ENCODE measurements around the gene RGS6.

RGS6 gene

DNA sequence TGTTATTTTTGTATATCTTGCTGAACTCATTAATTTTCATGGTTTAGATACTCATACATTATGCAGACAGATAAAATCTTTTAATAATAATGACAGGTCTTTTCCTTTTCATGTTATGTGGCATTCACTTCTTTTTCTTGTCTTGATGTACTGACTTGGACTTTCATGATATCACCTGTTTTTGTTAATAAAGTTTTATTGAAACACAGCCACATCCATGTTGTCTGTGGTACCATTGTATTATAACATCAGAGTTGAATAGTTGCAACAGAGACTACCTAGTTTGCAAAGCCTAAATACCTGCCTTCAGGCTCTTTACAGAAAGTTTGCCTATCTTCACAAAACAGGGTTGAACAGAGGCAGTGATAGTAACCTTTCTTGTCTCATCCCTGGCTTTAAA is 85.1 kb downstream of the RGS6 start:
- DNase-seq = no peak

DNA sequence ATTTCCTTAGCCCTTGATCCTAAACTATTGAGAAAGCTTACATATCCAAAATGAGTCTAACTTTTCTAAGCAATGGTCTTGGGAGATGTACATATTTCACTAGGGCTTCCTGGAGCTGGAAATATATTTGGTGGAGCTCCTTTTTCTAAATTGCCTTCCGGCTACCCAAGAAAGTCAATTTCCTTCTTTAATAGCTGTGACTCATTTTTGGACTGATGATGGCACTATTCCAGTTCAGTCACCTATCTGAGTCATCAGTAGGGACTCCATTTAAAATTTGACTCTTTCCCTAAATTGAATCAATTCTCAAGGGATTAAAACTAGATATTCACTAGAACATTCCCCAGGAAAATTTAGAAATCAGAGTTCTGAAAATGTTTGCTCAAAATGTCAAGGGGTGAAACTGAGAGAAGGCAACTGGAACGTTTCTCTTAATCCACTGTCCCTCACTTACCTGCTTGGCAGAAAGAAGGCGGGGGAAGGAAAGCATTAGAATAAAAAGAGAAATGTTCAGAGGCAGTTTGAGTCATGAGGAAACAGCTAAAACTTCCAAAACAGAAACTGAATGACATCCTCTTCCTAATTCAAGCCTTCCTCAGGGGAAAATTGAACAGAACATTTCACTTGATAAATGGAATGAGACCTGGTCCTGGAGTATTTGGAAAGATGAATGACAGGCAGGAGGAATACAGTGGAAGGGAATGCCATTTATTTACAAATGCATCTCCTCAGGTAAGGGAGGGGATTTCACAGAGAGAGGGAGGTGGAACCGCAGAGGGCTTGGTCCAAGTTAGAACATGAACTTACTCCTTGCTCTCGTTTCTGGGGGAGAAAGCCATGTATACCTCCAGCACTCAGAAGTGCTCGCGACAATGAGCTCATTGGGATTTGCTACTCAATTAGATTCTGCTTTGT is 91.2 kb downstream of the RGS6 start:
- DNase-seq = no peak

DNA sequence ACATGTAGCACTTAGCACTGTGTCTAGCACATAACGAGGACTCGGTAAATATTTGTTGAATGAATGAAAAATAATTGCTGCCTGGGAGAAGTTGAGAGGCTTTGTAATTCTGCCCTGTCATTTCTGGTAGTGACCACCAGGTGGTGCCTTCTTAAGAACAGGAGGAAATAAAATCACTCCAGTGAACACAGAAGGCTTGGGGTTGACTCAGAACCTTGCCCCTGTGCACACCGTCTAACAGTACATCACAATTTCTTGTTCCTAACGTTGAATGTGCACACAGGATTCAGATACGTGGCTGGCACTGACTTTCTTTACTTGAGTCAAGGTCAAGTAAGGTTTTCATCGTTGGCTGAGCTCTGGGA is 91.8 kb downstream of the RGS6 start:
- DNase-seq = no peak

DNA sequence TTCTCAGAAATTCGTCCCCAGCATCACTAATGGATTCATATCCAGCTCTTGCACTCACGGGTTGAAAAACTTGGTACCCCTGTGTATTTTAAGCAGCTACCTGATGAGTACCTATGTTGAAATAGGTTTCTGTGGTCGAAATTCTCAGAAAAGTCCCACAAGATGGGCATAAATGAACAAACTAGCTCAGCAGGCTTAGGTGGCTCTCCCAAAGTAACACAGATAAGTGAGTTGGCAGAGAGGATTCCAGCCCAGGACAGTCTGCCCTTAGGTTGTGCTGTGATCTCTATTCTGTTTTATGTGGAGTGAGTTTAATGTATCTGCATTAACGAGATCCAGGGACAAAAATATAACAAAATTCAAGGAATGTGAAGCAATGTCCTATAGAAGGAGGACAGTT is 92.3 kb downstream of the RGS6 start:
- no peak for DNase-seq

DNA sequence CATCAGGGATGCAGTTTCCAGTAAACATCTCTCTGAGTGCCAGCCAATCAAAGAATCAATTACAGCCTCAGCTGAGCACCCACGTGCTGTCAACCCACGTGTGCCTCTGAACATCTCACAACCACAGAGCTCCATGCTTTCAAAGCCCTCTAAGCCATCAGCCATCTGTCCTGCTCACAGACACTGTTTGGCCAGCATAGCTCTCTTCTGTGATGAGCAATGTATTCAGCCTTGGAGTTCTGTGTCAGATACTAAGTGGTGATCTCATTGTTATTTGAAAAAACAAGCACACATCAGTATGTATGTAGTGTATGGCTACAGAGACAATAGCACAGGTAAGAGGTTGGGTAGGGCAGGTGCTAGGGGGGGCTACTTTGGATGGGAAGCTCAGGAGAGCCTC is 94.3 kb downstream of the RGS6 start:
- no peak for DNase-seq

DNA sequence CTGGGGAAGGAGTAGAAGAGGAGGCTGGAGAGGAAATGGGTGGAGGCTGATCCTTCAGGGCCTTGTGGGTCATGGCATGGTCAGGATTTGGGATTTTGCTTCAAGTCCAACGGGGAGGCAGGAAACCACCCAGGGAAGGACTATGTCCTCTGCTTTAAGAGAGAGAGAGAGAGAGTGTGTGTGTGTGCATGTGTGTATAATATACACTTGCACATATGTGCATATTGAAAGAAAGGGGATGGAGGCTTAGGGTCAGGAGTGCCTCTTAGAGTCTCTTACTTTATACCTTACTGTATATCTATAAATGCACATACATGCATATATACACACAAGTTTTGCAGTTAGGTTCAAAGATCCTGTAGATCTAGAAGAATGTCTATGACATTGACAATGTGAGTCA is 94.8 kb downstream of the RGS6 start:
- no peak for DNase-seq

DNA sequence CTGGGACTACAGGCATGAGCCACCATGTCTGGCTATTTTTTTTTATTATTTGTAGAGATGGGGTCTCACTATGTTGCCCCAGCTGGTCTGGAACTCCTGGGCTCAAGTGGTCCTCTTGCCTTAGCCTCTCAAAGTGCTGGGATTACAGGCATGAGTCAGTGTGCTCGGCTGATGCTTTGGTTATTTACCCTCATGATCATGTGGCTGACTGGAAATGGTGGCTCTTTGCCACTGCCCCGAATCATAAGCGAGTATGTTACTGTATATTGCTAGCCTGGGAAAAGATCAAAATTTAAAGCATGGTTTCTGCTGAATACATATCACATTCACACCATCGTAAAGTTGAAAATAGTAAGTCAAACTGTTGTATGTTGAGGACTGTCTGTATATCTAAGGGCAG is 101.1 kb downstream of the RGS6 start:
- no peak for DNase-seq

DNA sequence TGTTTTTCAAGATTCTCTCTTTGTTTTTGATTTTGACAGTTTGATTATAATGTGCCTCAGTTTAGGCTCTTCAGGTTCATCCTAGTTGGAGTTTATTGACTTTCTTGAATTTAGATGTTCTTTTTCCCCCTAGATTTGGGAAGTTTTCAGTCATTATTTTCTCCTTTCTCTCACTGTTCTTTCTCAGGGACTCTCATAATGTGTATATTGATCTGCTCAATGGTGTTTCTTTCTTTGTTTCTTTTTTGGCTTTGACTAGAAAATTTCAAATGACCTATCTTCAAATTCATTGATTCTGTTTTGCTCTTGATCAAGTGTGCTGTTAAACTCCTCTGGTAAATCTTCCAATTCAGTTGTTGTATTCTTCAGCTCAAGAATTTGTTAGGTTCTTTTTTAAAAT is 108.3 kb downstream of the RGS6 start:
- DNase-seq = no peak

DNA sequence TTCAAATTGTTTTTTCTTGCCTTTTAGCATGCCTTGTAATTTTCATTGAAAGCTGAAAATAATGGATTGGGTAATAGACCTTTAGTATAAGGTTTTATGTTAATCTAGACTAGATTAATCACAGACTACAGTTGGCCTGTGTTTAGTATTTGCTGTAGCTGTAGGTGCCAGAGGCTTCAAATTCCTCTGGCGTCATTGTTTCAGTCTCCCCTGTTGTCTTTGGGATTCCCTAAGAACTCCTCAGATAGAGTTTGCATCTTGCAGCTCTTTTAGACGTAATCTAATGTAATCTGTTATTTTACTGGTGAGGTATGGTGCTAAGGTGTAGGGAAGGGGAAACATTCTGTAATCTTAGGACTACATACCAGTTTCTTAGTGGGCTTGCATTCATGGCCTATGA is 113.0 kb downstream of the RGS6 start:
- DNase-seq = no peak

DNA sequence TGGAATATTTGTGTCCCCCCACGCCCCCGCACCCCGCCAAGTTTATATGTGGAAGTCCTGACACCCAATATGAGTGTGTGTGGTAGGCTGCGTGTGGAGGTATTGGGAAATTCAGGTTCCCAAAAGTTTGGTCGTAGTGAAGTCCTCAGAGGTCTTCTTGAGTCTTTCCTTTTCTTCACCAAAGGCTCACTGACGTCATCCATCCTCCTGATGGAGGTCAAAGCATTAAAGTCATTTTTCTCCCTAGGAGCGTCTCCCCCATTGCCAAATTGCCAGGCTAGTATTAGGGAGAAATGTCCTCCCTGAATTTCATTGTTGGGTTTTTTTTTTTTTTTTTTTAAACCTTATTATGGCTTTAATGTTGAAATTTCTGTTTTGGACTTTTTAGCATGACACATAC is 113.7 kb downstream of the RGS6 start:
- no peak for DNase-seq

DNA sequence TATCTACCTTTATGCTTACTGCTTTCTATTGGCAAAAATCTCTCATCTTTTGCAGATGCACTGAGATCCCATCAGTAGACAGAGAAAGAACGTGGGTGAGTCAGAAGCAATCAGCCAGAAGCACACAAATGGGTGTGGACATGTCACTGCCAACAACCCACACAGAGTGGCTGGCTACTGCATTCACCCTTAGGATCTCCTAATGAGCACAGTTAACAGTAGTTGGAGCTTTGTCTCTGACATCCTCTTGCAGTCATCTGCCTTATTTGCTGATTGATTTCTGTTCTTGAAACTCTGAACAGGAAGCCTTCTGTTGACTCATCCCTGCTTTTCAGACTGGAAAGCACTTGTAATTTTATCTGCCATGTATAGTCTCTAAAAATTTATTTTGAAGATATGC is 117.2 kb downstream of the RGS6 start:
- DNase-seq = no peak

DNA sequence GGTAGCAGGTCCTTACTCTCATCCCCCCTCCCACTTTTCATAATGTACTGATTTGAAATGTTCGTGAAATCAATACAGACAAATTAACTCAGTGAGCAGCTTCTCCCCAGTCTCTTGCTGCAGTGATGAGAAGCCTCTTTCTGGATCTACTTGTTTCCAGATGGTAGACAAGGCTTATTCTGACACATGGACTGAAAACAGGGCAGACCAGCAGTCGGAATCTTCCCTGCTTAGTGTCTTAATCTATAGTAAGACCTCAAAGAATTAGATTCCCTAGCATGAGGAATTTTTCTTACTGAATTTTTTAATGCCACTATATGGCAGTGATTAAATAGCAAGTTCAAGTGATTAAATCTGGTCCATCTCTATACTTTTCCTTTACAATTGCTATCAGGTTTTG is 120.1 kb downstream of the RGS6 start:
- no peak for DNase-seq

DNA sequence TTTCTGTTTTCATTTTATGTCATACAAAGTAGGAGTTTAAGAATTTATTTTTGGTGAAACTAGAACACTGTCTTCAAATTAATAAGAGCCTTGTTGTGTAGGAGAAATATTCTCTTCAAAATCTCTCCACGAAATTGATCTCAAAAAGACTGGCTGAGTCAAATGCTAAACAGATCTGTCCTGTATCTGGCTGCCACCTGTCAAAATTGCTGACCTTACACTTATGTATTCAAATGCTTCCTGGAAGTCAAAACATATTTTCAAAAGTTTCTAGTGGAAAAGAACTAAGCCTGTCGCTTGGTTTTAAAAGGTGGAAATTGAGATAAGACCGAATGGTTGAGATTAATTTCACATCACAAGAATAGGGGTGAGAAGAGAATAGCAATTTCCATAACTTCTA is 121.4 kb downstream of the RGS6 start:
- no peak for DNase-seq

DNA sequence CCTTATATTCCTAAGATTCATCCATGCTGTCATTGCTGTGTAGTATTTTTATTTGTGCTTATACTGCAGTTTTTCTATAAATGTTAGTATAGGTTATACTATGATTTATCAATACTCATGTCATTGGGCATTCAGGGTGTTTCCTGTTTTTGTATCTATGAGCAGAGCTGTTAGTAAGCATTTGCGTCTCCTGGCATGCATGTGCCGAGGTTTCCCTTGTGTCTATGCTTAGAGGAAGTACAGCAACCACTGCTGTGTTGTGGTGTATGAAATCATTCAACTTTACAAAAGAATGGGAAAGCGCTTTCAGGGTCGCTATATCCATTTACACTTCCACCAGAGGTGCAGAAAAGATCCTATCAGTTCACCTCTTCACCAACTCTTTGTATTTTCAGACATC is 122.7 kb downstream of the RGS6 start:
- no peak for DNase-seq

DNA sequence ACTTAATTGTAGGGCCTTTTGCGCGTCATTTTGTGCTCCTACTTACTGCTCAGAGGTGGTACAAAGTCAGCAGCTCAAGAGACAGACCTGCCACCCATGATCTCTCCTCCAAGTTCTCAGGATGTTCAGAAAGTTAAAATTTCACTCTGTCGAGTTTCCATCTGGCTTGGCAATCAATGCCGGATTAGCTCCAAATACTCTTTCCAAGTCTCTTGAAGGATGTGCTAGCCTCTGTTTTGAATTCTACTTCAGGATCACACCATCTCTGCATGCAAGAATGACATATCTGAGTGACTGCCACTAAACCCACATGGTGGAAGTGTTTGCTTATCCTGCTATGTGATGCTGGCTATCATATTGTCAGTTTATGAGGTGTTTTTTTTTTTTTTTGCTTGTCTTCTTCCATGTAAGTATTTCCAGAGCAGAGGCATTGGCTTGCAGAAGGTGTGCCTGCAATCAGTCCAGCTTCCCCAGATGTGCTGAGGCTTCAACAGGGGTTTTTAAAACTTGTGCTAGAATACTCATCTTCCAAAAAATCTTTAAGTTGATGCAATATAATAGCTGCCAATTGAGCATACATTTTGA is 125.6 kb downstream of the RGS6 start:
- DNase-seq = no peak

DNA sequence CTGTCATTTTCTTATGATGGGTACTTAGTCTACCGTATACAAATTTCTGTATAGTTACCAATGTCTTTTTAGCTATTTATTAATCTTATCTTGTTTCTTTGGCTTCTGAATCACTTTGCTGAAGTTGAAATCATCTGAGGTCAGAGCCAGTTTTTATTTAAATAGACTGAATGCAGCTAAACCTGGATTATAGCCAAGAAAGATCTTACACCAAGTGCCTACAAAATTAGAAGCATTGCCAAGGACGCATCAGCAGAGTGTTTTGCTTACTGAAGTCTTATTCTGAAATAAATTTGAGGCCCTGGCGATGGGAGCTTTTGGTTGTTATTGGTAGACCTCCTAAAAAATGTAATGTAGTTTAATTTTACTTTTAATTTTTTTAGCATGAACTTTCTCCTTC is 128.2 kb downstream of the RGS6 start:
- no peak for DNase-seq

DNA sequence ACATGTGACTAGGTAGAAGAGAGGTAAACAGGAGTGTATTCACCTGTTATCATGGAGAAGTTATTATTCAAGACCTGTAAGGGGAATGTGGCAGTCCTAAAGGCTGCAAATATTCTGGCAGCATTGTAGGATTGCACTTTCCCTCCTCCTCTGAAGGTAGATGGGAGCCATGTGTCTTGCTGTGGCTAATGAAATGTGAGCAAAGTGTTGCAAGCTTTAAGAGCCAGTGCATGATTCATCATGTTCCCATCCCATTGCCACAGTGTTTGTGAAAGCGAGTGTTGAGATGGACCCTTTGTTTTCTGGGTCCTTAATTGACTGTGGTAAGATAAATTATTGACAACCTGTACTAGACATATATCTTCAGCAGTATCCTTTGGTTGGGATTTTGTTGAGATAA is 128.7 kb downstream of the RGS6 start:
- DNase-seq = no peak

DNA sequence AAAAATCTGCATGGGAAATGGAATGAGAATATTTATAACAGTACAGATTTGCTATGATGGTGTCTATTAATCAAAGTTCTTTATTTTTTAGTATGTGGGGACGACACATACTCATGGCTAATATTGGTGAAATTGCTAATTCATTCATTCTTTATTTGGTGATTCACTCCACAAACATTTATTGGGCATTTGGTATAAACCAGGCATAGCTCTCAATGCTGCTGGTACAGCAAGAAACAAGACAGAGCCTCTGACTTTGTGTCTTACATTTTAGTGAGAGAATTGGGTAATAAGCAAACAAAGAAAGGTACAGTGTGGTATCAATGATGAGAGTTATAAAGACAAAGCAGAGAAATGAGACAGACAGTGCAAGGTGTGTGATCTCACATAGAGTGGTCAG is 129.5 kb downstream of the RGS6 start:
- no peak for DNase-seq

DNA sequence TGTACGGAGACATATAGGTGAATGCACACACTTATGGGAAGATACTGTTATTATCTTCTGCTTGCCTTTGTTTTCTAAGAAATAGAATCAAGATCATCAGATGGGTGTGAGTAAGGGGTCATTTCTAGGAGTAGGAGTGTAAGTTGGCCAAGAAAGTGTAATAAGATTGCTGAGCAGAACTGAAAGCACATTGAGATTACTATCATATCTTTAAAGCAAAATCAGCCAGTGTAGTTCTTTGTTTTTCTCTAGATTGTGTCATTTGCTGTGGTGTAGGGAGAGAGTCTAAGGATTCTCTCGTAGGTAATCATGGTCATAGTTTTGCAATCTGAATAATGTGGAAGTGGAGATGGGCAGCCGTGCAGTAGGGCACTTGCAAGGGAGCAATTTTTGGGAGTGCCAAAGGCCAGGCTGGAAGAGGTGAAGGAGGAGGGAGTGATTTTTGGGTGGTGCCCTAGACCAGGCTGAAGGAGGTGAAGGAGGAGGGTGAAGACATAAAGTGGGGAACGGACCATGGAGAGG is 131.6 kb downstream of the RGS6 start:
- DNase-seq = no peak

DNA sequence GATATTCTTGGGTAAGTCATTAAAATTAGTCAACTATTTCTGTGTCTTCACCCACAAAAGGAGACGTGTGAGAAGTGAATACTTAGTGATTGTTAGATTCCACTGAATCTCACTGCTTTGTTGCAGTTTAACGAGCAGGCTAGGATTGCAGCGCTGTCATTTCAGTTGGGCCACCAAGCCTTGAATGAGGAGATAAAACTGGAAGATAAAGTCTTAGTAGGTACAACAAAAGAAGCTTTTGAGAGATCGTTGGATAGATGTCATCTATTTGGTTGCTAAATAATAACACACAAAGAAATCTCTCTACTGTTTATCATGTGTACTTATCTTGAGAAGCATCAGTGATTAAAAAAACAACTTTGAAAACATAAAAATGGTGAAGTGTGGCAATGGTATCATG is 132.3 kb downstream of the RGS6 start:
- no peak for DNase-seq

DNA sequence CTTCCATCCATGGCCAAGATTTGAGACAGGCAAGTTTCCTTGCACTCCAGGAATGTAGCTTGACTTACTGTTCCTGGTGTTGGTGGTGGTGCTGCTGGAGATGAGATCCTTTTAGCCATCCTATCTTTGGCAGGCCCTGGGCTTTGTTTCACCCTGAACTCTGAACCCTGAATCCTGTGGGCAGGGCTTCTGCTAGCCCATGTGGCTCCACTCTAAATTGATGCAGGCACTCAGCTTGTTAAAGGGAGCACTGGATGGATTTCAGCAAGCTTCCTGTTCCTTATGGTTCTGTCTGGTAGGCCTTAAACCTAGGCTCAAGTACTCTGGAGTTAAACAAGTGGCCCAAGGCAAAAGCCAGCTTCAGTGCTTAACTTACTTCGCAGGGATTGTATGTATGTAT is 138.2 kb downstream of the RGS6 start:
- no peak for DNase-seq

DNA sequence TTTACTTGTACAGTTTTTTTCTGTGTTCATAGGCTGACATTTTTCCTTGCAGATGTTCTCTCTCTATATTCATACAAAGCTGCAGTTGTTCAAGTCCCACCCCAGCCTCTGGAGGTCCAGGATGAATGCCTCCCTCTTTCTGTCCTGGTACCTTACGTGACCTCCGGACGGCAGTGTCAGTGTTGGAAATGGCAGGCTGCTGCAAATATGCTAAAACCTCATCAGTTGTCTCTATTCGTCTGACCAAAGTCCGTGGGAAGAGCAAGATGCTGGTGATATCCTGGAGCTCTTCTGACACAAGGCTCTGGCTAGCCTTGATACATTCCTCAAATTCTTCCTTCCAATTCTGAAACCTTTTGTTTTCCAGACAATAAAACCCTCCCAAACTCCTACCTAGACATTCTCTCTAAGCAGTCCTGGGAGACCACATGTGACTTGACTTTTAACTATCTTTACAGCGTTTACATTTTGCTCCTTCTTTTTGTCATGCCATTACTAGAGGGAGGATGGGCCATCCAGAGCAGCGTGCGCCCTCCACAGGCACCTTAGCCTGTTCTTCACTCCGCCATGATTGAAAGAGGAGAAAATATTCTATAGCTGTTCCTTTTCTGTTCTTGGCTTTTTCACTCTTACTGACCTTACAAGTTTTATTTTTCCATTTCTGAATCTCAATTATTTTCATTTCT is 143.6 kb downstream of the RGS6 start:
- no peak for DNase-seq

DNA sequence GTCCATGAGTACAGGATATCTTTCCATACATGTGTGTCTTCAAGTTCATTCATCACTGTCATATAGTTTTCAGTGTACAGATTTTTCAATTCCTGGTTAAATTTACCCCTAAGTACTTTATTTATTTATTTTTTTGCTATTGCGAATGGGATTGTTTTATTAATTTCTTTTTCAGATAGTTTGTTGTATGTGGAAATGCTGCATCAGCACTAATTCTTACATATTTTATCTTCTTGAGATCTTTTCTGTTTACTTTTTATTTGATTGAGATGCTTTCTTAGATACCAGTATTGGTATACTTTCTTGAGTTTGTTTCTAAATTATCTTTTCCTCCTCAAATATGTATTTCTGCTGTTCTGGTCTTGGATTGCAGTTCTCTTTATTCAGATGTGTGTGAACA is 148.9 kb downstream of the RGS6 start:
- no peak for DNase-seq

DNA sequence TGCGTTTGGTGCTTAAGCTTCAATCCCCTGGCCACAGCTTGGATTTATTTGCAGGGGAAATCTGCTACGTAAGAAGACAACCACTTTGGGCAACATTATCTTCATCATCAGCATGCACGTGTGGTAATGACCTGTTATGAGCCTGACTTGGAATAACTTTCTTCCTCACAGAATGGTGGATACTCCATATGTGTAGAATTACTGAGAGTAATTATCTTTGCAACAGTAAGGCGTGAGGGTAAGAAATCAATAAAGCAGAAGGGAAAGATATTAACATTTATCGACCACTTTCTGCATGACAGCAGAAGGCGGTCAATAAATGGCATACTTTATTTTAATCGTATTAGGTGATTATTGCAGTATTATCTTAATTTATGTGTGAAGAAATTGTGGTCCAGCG is 152.7 kb downstream of the RGS6 start:
- DNase-seq = no peak
